Fibroblast of lung (primary cell): Measurements from ENCODE around the gene CCDC194.

Experiments used
- CTCF ChIP-seq, 2 donors: IDR thresholded peaks in 1 of 2; conservative IDR thresholded peaks in 1 of 2; 1 replicate in 1 of 2; 2 replicates in 1 of 2; pipeline ENCODE4 v1.5.1; 2011 to 2012; ENCODE audit warnings: low read length in 2 of 2, control low read depth in 1 of 2, inconsistent platforms in 1 of 2, low read depth in 1 of 2, mild to moderate bottlenecking in 1 of 2
- EZH2 ChIP-seq: IDR thresholded peaks from 2 replicates; pipeline ENCODE4 v1.5.1; 2012; ENCODE audit warnings: low read length, control low read depth, mild to moderate bottlenecking; ENCODE audit errors: missing control alignments

DNA sequence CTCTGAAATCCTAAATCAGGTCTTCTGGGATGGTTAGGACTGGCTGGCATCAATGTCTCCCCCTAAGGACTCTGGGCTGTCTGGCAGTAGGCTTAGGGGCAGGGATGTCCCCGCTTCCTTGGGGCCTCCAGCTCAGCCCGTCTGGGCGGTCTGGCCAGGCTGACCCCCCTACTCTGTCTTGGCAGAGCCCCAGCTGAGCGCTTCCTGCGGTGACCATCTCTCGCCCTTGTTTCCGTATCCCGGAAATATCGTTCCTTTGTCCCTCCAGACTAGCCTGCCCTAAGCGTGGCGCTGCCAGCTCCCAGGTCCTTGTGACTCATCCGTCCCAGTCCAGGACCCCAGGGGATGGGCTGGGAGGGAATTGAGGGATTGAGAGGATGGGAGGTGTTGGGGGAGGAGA, 45.3 kb downstream of the CCDC194 start:
- TF ChIP-seq CTCF (conservative IDR thresholded peaks at IDR 0.05 in 1 of 2, IDR thresholded peaks at IDR 0.05 in 1 of 2; ENCODE audit: low read depth in 1 of 2, low read length in 2 of 2) (no peak), EZH2 (no peak)
